Keratinocyte (primary cell): ENCODE results near the gene DNAH11. TPM values are rescaled to one million over a fixed set of nuclear protein-coding genes. Genes with fewer than 3 reads are reported as not detected.

Source experiments
- DNase-seq: peaks from one replicate; pipeline ENCODE4 v3.0.0-alpha.2; 2011; ENCODE audit warnings: low read depth, missing footprints, low spot score
- FAIRE-seq: peaks from 2 replicates; lab custom pipeline; 2011; peaks lifted over from hg19 to GRCh38; lab: Jason Lieb, UNC
- H2AFZ ChIP-seq: 2 replicates; pipeline ENCODE4 v1.6.0; 2012; ENCODE audit warnings: low read length, control low read depth, inconsistent platforms; ENCODE audit not compliant: control insufficient read depth
- H3K27ac ChIP-seq: 2 replicates; pipeline ENCODE4 v1.5.1; 2011; ENCODE audit warnings: low read length; ENCODE audit not compliant: control insufficient read depth, insufficient read depth
- H3K27me3 ChIP-seq: 3 replicates; pipeline ENCODE4 v1.6.0; 2011; ENCODE audit warnings: low read length; ENCODE audit not compliant: control insufficient read depth, insufficient read depth; ENCODE audit errors: extremely low read depth
- H3K36me3 ChIP-seq, 2 experiments: 2 replicates in 1 of 2; 3 replicates in 1 of 2; pipeline ENCODE4 v1.5.1; 2011; ENCODE audit warnings: low read length in 2 of 2, mild to moderate bottlenecking in 1 of 2; ENCODE audit not compliant: control insufficient read depth in 2 of 2, insufficient read depth in 2 of 2; ENCODE audit errors: extremely low read depth in 1 of 2
- H3K4me1 ChIP-seq: 3 replicates; pipeline ENCODE4 v1.5.1; 2011; ENCODE audit warnings: low read length; ENCODE audit not compliant: control insufficient read depth, insufficient read depth; ENCODE audit errors: extremely low read depth
- H3K4me2 ChIP-seq: 3 replicates; pipeline ENCODE4 v1.6.0; 2011; ENCODE audit warnings: low read depth, low read length; ENCODE audit not compliant: control insufficient read depth, insufficient read depth; ENCODE audit errors: extremely low read depth
- H3K4me3 ChIP-seq, 3 experiments: fragments of 200-600 bp in 1 of 3; sonication (generic) in 1 of 3; 2 replicates in 2 of 3; 3 replicates in 1 of 3; pipeline ENCODE4 v1.5.1; 2011 to 2016; ENCODE audit warnings: low read length in 3 of 3, mild to moderate bottlenecking in 3 of 3, control low read depth in 2 of 3, inconsistent platforms in 1 of 3, low read depth in 1 of 3, mixed read lengths in 1 of 3, mixed run types in 1 of 3, moderate library complexity in 1 of 3; ENCODE audit not compliant: control insufficient read depth in 2 of 3, insufficient read depth in 2 of 3; ENCODE audit errors: extremely low read depth in 1 of 3
- H3K79me2 ChIP-seq: 2 replicates; pipeline ENCODE4 v1.6.0; 2012; ENCODE audit warnings: low read length; ENCODE audit not compliant: control insufficient read depth, insufficient read depth
- H3K9ac ChIP-seq: 3 replicates; pipeline ENCODE4 v1.6.0; 2011; ENCODE audit warnings: low read length; ENCODE audit not compliant: control insufficient read depth, insufficient read depth; ENCODE audit errors: extremely low read depth
- H3K9me1 ChIP-seq: 3 replicates; pipeline ENCODE4 v1.6.0; 2011; ENCODE audit warnings: low read length; ENCODE audit not compliant: control insufficient read depth, insufficient read depth; ENCODE audit errors: extremely low read depth
- H3K9me3 ChIP-seq: 2 replicates; pipeline ENCODE4 v1.5.1; 2012; ENCODE audit warnings: low read depth, low read length; ENCODE audit not compliant: control insufficient read depth
- H4K20me1 ChIP-seq: 3 replicates; pipeline ENCODE4 v1.6.0; 2011; ENCODE audit warnings: low read length; ENCODE audit not compliant: control insufficient read depth, insufficient read depth; ENCODE audit errors: extremely low read depth
- EZH2 ChIP-seq: IDR thresholded peaks from one replicate; pipeline ENCODE4 v1.6.1; 2012; ENCODE audit warnings: inconsistent platforms, mild to moderate bottlenecking, low read length, moderate library complexity
- dilution Hi-C: fragments of 300-500 bp; cut with MboI; formaldehyde crosslinking; loops from one replicate; pipeline ENCODE4 v1.7.0; 2020; ENCODE audit warnings: low sequenced_read_pairs; ENCODE audit not compliant: extremely low pct_ligation_motif_present
- polyA plus RNA-seq, 5 experiments: library from polyadenylated mRNA; depleted of rRNA in 3 of 5; stranded (reverse) in 3 of 5; stranded (forward) in 1 of 5; unstranded in 1 of 5; fragments of >200 nt; gene quantifications; 1 replicate in 1 of 5; 2 replicates in 3 of 5; 3 replicates in 1 of 5; pipeline versions ENCODE4 v1.2.1 to v1.2.3, GENCODE V29; 2011 to 2012; ENCODE audit warnings: missing spikeins in 2 of 5, low read depth in 1 of 5, low replicate concordance in 1 of 5
- TF ChIP-seq, protein P1 (sequence below), 3 experiments: IDR thresholded peaks in 1 of 3; conservative IDR thresholded peaks in 1 of 3; optimal IDR thresholded peaks in 1 of 3; 2 replicates in 2 of 3; 3 replicates in 1 of 3; pipeline versions ENCODE3 to v1.5.1; 2011; ENCODE audit warnings: low read length in 3 of 3, mild to moderate bottlenecking in 3 of 3, moderate library complexity in 2 of 3, control low read depth in 1 of 3, inconsistent platforms in 1 of 3; ENCODE audit not compliant: insufficient read depth in 2 of 3; ENCODE audit errors: extremely low read depth in 1 of 3

DNAH11 gene
- polyA plus RNA-seq, 1 donor (not counting 4 experiments of a cell fraction or from before 2014, with no cell fraction given): 0.21 TPM

DNA sequence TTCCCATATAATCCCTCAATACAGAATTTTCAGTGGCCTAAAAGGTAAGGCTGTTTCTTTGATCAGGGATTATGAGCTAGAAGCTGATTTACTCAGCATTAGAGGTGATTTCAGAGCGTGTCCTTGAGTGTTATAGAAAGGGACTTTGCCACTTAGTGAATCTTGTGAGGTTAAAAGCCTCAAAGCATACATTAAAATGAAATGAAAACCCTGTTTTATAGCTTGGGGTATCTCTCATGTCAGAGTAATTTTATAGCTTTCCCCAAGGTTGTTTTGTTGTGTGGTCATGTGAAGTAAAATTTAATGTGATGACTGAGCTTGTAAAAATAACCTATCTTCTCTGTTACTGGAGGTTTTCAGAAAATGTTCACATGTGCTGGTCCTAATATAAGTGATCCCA is 204.1 kb downstream of the DNAH11 start:
- no peaks in the 10 kb centered on the region for H3K36me3 ChIP-seq
- H3K4me2 ChIP-seq: no peak overlapping the region
- TF ChIP-seq EZH2: no peak
- TF ChIP-seq, protein P1, sequence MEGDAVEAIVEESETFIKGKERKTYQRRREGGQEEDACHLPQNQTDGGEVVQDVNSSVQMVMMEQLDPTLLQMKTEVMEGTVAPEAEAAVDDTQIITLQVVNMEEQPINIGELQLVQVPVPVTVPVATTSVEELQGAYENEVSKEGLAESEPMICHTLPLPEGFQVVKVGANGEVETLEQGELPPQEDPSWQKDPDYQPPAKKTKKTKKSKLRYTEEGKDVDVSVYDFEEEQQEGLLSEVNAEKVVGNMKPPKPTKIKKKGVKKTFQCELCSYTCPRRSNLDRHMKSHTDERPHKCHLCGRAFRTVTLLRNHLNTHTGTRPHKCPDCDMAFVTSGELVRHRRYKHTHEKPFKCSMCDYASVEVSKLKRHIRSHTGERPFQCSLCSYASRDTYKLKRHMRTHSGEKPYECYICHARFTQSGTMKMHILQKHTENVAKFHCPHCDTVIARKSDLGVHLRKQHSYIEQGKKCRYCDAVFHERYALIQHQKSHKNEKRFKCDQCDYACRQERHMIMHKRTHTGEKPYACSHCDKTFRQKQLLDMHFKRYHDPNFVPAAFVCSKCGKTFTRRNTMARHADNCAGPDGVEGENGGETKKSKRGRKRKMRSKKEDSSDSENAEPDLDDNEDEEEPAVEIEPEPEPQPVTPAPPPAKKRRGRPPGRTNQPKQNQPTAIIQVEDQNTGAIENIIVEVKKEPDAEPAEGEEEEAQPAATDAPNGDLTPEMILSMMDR (optimal IDR thresholded peaks at IDR 0.05 in 1 of 3, IDR thresholded peaks at IDR 0.05 in 1 of 3, conservative IDR thresholded peaks at IDR 0.05 in 1 of 3; ENCODE audit: extremely low read depth in 1 of 3, insufficient read depth in 2 of 3, low read length in 3 of 3): no peak
- H3K27ac ChIP-seq: no peak overlapping the region
- no peaks in the 10 kb centered on the region for H4K20me1 ChIP-seq
- H3K9ac ChIP-seq: no peak overlapping the region
- no peak overlapping the region for H2AFZ ChIP-seq
- DNase-seq (no peak), FAIRE-seq (no peak)
- H3K4me1 ChIP-seq: no peaks in the 10 kb centered on the region
- H3K79me2 ChIP-seq: no peaks in the 10 kb centered on the region
- dilution Hi-C loops: no loop called here
- no peaks in the 10 kb centered on the region for H3K9me1 ChIP-seq
- no peaks in the 10 kb centered on the region for H3K27me3 ChIP-seq
- H3K4me3 ChIP-seq: no peak overlapping the region
- no peaks in the 10 kb centered on the region for H3K9me3 ChIP-seq

DNA sequence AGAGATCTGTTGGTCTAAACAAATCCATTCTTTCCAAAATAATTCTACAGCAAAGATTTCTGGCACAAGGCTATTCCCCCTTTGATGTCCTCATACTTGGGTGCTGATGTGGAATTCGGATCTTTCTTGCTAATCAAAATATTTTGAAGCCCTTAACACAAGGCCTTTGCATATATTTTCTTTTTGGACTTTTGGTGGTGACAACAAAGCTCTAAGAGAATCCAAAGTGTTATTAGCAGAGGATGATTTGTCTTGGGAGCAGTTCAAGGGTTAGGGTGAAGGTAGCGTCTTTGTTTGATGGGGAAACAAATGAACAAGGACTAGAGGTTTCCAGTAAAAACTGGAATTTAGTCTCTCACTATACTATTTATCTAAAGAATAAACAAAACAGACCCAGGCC is 205.0 kb downstream of the DNAH11 start:
- no peak overlapping the region for H3K4me2 ChIP-seq
- dilution Hi-C loops: no loop called here
- no peaks in the 10 kb centered on the region for H3K9me3 ChIP-seq
- H3K4me3 ChIP-seq: no peak overlapping the region
- DNase-seq (no peak), FAIRE-seq (no peak)
- H4K20me1 ChIP-seq: no peaks in the 10 kb centered on the region
- no peaks in the 10 kb centered on the region for H3K4me1 ChIP-seq
- no peaks in the 10 kb centered on the region for H3K27me3 ChIP-seq
- H3K36me3 ChIP-seq: no peaks in the 10 kb centered on the region
- no peak overlapping the region for H2AFZ ChIP-seq
- no peaks in the 10 kb centered on the region for H3K9me1 ChIP-seq
- no peaks in the 10 kb centered on the region for H3K79me2 ChIP-seq
- no peak overlapping the region for H3K27ac ChIP-seq
- H3K9ac ChIP-seq: no peak overlapping the region
- TF ChIP-seq, protein P1 (optimal IDR thresholded peaks at IDR 0.05 in 1 of 3, IDR thresholded peaks at IDR 0.05 in 1 of 3, conservative IDR thresholded peaks at IDR 0.05 in 1 of 3; ENCODE audit: extremely low read depth in 1 of 3, insufficient read depth in 2 of 3, low read length in 3 of 3): no peak
- TF ChIP-seq EZH2: no peak
